Measurements from ENCODE around the gene CAMTA2.

Gene CAMTA2

DNA sequence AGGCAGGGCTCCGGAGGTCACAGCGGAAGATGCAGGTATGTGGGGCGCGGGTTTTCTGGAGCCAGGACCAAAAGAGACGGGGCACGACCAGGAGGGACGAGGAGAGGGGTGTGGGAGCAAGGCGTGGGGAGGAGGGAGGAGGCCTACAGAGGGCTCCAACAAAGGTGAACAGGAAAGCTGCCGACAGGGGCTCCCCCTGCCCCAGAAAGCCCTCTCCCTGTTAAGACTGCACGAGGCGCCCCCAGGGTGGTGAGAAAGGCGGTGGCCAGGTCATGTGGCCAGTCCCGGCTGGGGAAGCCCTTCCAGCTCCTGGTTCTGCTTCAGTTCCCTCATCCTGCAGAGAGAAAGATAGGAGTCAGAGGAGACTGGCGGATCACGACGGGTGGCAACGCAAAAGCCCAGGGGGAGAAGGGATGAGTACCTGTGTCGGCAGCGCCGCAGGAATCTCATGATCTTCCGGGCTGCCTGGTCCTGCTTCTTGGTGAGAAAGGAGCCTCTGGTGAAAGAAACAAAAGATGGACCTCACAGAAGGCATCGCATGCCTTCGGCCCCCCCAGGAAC lies 18.9 kb downstream of the CAMTA2 start:
- H4K20me1 ChIP-seq (ENCODE audit: low read depth, low read length): no peaks in the 10 kb centered on the region
- peak overlapping the region; percentile 68 for H2AFZ ChIP-seq (ENCODE audit: low read depth, low read length, severe bottlenecking)
- H3F3A ChIP-seq (ENCODE audit: insufficient read depth): no peaks in the 10 kb centered on the region
- no peaks in the 10 kb centered on the region for H3K9me3 ChIP-seq (ENCODE audit: insufficient read depth, low read length)
- peak overlapping the region; percentile 81 for H3K9ac ChIP-seq (ENCODE audit: low read length)
- no peaks in the 10 kb centered on the region for H3K9me2 ChIP-seq (replicated peaks; ENCODE audit: insufficient read depth, low read length)
- no peaks in the 10 kb centered on the region for H3K36me3 ChIP-seq (ENCODE audit: low read length)
- no peaks in the 10 kb centered on the region for H3K27me3 ChIP-seq (ENCODE audit: low read length)
- H3K27ac ChIP-seq (ENCODE audit: low read depth, low read length): peak overlapping the region; percentile 60
- peaks cover 8% of the 10 kb centered on the region; the same call in 1 of the 2 replicates for H3K79me2 ChIP-seq (ENCODE audit: insufficient read depth, low read length)
- H3K4me3 ChIP-seq (ENCODE audit: insufficient read depth, low read length, poor library complexity, severe bottlenecking): peak overlapping the region; percentile 63
- TF ChIP-seq CTCF (IDR thresholded peaks at IDR 0.05; ENCODE audit: insufficient read depth, low read length, poor library complexity, severe bottlenecking): no peak
- TF ChIP-seq EZH2phosphoT487 (conservative IDR thresholded peaks at IDR 0.05; ENCODE audit: low read length): no peak
- H3K4me2 ChIP-seq (ENCODE audit: low read depth, low read length, poor library complexity, severe bottlenecking): peak overlapping the region; percentile 92

DNA sequence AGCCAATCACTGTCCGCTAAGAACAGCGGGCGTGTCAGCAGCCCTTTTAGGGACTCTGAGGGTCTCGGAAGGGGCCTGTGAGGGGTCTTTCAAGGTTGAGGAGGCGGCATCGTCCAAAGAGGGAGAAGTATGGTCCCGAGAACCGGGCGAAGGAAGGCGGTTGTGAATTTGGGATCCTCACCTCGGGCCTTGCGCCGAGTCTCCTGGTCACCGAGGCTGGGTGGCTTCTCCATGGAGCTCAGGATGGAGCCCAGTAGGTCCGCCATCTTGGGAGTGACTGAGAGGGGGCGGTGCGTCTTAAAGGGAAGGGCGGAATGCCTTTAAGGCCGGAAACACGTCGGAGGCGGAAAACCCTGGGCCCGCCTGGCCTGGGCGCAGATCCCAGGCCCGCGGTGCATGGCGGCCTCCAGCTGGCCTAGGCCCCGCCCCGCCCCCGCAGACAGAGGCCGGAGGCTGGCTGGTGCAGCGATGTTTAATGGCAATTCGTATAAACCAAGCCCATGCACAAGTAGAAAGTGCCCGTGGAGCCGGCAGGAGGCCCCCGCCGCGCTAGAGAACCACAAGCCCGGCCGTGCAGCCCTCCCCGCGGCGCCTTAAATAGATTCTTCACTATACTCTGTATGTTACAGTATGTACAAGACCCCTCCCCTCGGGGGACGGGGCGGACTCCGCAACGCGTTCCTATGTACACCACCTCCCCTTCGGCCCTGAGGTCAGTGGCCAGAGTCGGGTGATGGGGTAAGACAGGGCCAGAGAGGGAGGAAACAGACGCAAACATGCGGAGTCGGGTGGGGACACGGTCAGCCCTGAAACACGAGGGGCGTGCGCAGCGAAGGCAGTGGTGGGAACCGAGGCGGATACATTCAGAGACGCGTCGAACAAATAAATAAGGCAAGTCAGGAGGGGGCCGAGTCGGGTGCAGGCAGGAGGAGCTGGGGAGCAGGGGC lies 19.7 kb downstream of the CAMTA2 start, which contains the start of gene SPAG7:
TSS of gene SPAG7 (minus strand) at position 279 of the 947 bp plus-strand sequence. CDS start at position 266, 13 bp downstream.
- Histone ChIP-seq H3K4me2 (ENCODE audit: low read depth, low read length, poor library complexity, severe bottlenecking) (peak within 1 kb of the TSS; percentile 92), H2AFZ (ENCODE audit: low read depth, low read length, severe bottlenecking) (peak within 1 kb of the TSS; percentile 68), H3K4me3 (ENCODE audit: insufficient read depth, low read length, poor library complexity, severe bottlenecking) (peak within 1 kb of the TSS; percentile 70), H3K9me3 (ENCODE audit: insufficient read depth, low read length) (no peaks in the 10 kb centered on the region), H3K9me2 (replicated peaks; ENCODE audit: insufficient read depth, low read length) (no peaks in the 10 kb centered on the region), H3K36me3 (ENCODE audit: low read length) (no peaks in the 10 kb centered on the region), H3K79me2 (ENCODE audit: insufficient read depth, low read length) (peaks cover 8% of the 10 kb centered on the region; the same call in 1 of the 2 replicates), H3K27me3 (ENCODE audit: low read length) (no peaks in the 10 kb centered on the region), H3K27ac (ENCODE audit: low read depth, low read length) (peak within 1 kb of the TSS; percentile 73), H3F3A (ENCODE audit: insufficient read depth) (no peaks in the 10 kb centered on the region), H4K20me1 (ENCODE audit: low read depth, low read length) (no peaks in the 10 kb centered on the region), H3K9ac (ENCODE audit: low read length) (peak within 1 kb of the TSS; percentile 81)
- TF ChIP-seq EZH2phosphoT487 (conservative IDR thresholded peaks at IDR 0.05; ENCODE audit: low read length) (no peak), CTCF (IDR thresholded peaks at IDR 0.05; ENCODE audit: insufficient read depth, low read length, poor library complexity, severe bottlenecking) (no peak)

GRCh38 chr17:4966844-4967538 lies 20.5 kb downstream of the CAMTA2 start:
- H3K4me2 ChIP-seq (ENCODE audit: low read depth, low read length, poor library complexity, severe bottlenecking): peak overlapping the region; percentile 92
- TF ChIP-seq EZH2phosphoT487 (conservative IDR thresholded peaks at IDR 0.05; ENCODE audit: low read length) (no peak), CTCF (IDR thresholded peaks at IDR 0.05; ENCODE audit: insufficient read depth, low read length, poor library complexity, severe bottlenecking) (no peak)
- peak overlapping the region; percentile 55 for H2AFZ ChIP-seq (ENCODE audit: low read depth, low read length, severe bottlenecking)

More at GRCh38 chr17:4966844-4967538, 20.5 kb downstream of the CAMTA2 start:
- Histone ChIP-seq H3K4me3 (ENCODE audit: insufficient read depth, low read length, poor library complexity, severe bottlenecking) (peak overlapping the region; percentile 70), H3K27ac (ENCODE audit: low read depth, low read length) (peak overlapping the region; percentile 73), H3F3A (ENCODE audit: insufficient read depth) (no peaks in the 10 kb centered on the region), H3K79me2 (ENCODE audit: insufficient read depth, low read length) (peaks cover 8% of the 10 kb centered on the region; the same call in 1 of the 2 replicates), H3K9ac (ENCODE audit: low read length) (peak overlapping the region; percentile 81), H3K9me2 (replicated peaks; ENCODE audit: insufficient read depth, low read length) (no peaks in the 10 kb centered on the region), H4K20me1 (ENCODE audit: low read depth, low read length) (no peaks in the 10 kb centered on the region), H3K9me3 (ENCODE audit: insufficient read depth, low read length) (no peaks in the 10 kb centered on the region), H3K36me3 (ENCODE audit: low read length) (no peaks in the 10 kb centered on the region), H3K27me3 (ENCODE audit: low read length) (no peaks in the 10 kb centered on the region)
